Measurements from ENCODE around the gene SHCBP1. TPM values are rescaled to one million over a fixed set of nuclear protein-coding genes. Genes with fewer than 3 reads are reported as not detected.

SHCBP1 gene
- total RNA-seq, 6 donors from 2014 or later, result 0.89 to 12.1 (median 1.6) TPM

DNA sequence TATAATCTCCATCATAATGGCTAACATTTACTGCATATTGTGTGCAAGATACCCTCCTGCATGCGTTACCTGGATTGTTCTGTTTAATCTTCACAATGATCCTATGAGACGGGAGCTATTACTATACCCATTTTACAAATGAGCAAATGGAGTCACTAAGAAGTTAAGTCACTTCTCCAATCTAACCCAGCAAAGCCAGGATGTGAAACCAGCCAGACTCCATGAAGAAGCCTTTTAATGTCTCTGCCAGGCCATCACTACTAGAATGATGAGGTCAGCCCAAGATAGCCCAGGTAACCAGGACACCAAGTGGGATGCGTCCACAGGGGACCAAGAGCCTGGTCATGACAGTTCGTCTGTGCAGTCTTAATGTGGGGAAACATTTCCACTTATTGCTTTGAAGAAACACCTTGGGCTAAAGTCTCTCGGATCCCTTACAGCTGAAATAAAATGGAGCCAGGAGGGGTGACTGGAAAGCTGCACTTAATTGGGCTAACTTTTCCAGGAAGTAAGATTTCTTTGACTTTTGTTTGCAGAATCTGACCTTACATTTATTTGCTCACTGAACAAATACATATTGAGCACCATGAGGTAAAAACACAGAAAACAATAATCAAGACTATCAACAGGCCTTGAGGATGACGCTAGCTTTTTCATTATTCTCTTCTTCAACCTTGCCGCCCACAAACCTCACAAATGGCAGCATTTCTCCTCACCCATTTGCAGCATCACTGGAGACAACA is 926 bp upstream of the SHCBP1 start:
- ATAC-seq (ENCODE audit: low FRiP score in 2 of 2) (no peak), DNase-seq (no peak)
- no peaks in the 10 kb centered on the region for H3K9me3 ChIP-seq
- H3K4me3 ChIP-seq, result no peak overlapping the region
- H3K27me3 ChIP-seq, result no peaks in the 10 kb centered on the region
- TF ChIP-seq, protein P1, sequence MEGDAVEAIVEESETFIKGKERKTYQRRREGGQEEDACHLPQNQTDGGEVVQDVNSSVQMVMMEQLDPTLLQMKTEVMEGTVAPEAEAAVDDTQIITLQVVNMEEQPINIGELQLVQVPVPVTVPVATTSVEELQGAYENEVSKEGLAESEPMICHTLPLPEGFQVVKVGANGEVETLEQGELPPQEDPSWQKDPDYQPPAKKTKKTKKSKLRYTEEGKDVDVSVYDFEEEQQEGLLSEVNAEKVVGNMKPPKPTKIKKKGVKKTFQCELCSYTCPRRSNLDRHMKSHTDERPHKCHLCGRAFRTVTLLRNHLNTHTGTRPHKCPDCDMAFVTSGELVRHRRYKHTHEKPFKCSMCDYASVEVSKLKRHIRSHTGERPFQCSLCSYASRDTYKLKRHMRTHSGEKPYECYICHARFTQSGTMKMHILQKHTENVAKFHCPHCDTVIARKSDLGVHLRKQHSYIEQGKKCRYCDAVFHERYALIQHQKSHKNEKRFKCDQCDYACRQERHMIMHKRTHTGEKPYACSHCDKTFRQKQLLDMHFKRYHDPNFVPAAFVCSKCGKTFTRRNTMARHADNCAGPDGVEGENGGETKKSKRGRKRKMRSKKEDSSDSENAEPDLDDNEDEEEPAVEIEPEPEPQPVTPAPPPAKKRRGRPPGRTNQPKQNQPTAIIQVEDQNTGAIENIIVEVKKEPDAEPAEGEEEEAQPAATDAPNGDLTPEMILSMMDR (IDR thresholded peaks at IDR 0.05), result no peak
- TF ChIP-seq POLR2A (IDR thresholded peaks at IDR 0.05) (no peak), POLR2AphosphoS5 (IDR thresholded peaks at IDR 0.05) (no peak)
- peaks cover 6 to 24% (median 10%) of the 10 kb centered on the region in 4 donors for H3K4me1 ChIP-seq
- peak overlapping the region in 1 of 4 donors; percentile 58 for H3K27ac ChIP-seq
- H3K36me3 ChIP-seq, result no peaks in the 10 kb centered on the region
- WGBS, 2 donors, result 91 to 93% methylated on average over 7 of the region's 7 CpGs

- Histone ChIP-seq H3K36me3 (no peaks in the 10 kb centered on the region), H3K27me3 (no peaks in the 10 kb centered on the region), H3K4me3 (peak overlapping the region; percentile 45 to 71 (median 69)), H3K27ac (peak overlapping the region in 2 of 4 donors; percentile 21 to 58), H3K4me1 (peaks cover 6 to 24% (median 10%) of the 10 kb centered on the region in 4 donors), H3K9me3 (no peaks in the 10 kb centered on the region)
- ATAC-seq (ENCODE audit: low FRiP score in 2 of 2), result peak in 1 of 2 donors; percentile 4
- TF ChIP-seq POLR2A (IDR thresholded peaks at IDR 0.05), result no peak
- TF ChIP-seq EP300 (IDR thresholded peaks at IDR 0.05), result no peak
- TF ChIP-seq, protein P1 (IDR thresholded peaks at IDR 0.05), result no peak
- TF ChIP-seq POLR2AphosphoS5 (IDR thresholded peaks at IDR 0.05), result no peak
- 3 to 4% methylated on average over 11 of the region's 11 CpGs for WGBS, 2 donors
- no peak for DNase-seq
Measured at GRCh38 chr16:46620266-46621005, 743 bp downstream of the SHCBP1 start.

DNA sequence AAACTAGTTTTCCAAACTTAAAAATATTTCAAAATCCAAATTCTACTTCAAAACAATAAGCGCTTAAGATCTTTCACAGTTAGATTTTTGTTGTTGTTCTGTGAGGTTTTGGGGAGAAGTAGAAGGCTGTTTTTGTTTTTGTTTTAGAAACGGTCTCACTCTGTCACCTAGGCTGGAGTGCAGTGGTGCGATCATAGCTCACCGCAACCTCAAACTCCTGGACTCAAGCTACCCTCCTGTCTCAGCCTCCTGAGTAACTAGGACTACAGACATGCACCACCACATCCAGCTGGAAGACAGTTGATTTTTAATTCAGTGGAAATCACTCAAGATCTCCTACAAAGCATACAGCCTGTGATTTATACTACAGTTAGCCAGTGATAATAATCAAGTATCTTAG is 2.7 kb downstream of the SHCBP1 start:
- H3K36me3 ChIP-seq, result no peaks in the 10 kb centered on the region
- H3K9me3 ChIP-seq, result no peaks in the 10 kb centered on the region
- H3K27ac ChIP-seq, result no peak overlapping the region
- no peaks in the 10 kb centered on the region for H3K27me3 ChIP-seq
- WGBS, 2 donors, result 86 to 91% methylated on average over 4 of the region's 4 CpGs
- H3K4me3 ChIP-seq, result no peak overlapping the region
- ATAC-seq (ENCODE audit: low FRiP score in 2 of 2), result no peak
- DNase-seq, result no peak
- H3K4me1 ChIP-seq, result peaks cover 6 to 24% (median 10%) of the 10 kb centered on the region in 4 donors
- no peak for TF ChIP-seq EP300 (IDR thresholded peaks at IDR 0.05)
- no peak for TF ChIP-seq POLR2A (IDR thresholded peaks at IDR 0.05)
- TF ChIP-seq, protein P1 (IDR thresholded peaks at IDR 0.05), result no peak
- no peak for TF ChIP-seq POLR2AphosphoS5 (IDR thresholded peaks at IDR 0.05)

GRCh38 chr16:46614006-46614405 is 7.2 kb downstream of the SHCBP1 start:
- Histone ChIP-seq H3K27me3 (no peaks in the 10 kb centered on the region), H3K36me3 (no peaks in the 10 kb centered on the region), H3K9me3 (no peaks in the 10 kb centered on the region), H3K4me3 (no peak overlapping the region), H3K27ac (no peak overlapping the region), H3K4me1 (no peaks in the 10 kb centered on the region)
- no peak for TF ChIP-seq POLR2AphosphoS5 (IDR thresholded peaks at IDR 0.05)
- TF ChIP-seq, protein P1 (IDR thresholded peaks at IDR 0.05), result no peak
- TF ChIP-seq POLR2A (IDR thresholded peaks at IDR 0.05), result no peak
- TF ChIP-seq EP300 (IDR thresholded peaks at IDR 0.05), result no peak
- ATAC-seq (ENCODE audit: low FRiP score in 2 of 2) (no peak), DNase-seq (no peak)
- WGBS, 2 donors, result 65 to 69% methylated on average over 4 of the region's 4 CpGs
